WTC11 (cell line): ENCODE data around the gene MAP3K21.

Source experiments
- ATF1 ChIP-seq: sonication (generic); formaldehyde crosslinking; IDR thresholded peaks from 2 replicates; pipeline ENCODE4 v1.8.1; 2023; ENCODE audit warnings: mild to moderate bottlenecking, moderate library complexity, missing genetic modification reagents
- CTCF ChIP-seq: fragments of 200-600 bp; IDR thresholded peaks from 2 replicates; pipeline ENCODE4 v1.8.0; 2022; ENCODE audit warnings: antibody characterized with exemption
- JUN ChIP-seq: sonication (generic); formaldehyde crosslinking; IDR thresholded peaks from 2 replicates; pipeline ENCODE4 v1.8.0; 2023; ENCODE audit warnings: mild to moderate bottlenecking, missing genetic modification reagents
- PREB ChIP-seq: sonication (generic); formaldehyde crosslinking; IDR thresholded peaks from 2 replicates; pipeline ENCODE4 v1.8.1; 2022; ENCODE audit warnings: mild to moderate bottlenecking, missing genetic modification reagents, moderate library complexity, borderline replicate concordance
- TF ChIP-seq, protein P1 (sequence below): sonication (generic); formaldehyde crosslinking; IDR thresholded peaks from 2 replicates; pipeline ENCODE4 v1.8.0; 2022; ENCODE audit warnings: mild to moderate bottlenecking, missing genetic modification reagents

- TF ChIP-seq, protein P1, sequence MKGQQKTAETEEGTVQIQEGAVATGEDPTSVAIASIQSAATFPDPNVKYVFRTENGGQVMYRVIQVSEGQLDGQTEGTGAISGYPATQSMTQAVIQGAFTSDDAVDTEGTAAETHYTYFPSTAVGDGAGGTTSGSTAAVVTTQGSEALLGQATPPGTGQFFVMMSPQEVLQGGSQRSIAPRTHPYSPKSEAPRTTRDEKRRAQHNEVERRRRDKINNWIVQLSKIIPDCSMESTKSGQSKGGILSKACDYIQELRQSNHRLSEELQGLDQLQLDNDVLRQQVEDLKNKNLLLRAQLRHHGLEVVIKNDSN (CRISPR knock-in tag), result no peak
- TF ChIP-seq CTCF (no peak), ATF1 (no peak), PREB (CRISPR knock-in tag) (no peak), JUN (CRISPR knock-in tag) (no peak)
These were observed 29.1 kb downstream of the MAP3K21 start for GRCh38 chr1:233356705-233356987.
